Tibial artery (tissue), 4 donors: ENCODE measurements around the gene MALRD1.

Experiments used
- DNase-seq, 2 donors: peaks; one replicate each; pipeline ENCODE4 v3.0.0-alpha.2; 2019
- H3K27ac ChIP-seq, 2 donors: fragments of 200-600 bp; sonication (generic) in 1 of 2; 1 replicate in 1 of 2; 2 replicates in 1 of 2; pipeline ENCODE4 v1.5.1; 2018 to 2019; ENCODE audit warnings: mild to moderate bottlenecking in 1 of 2
- H3K27me3 ChIP-seq, 2 donors: fragments of 200-600 bp; sonication (generic) in 1 of 2; one replicate each; pipeline versions ENCODE4 v1.5.1 to v1.6.0; 2016 to 2019
- H3K36me3 ChIP-seq, 3 donors: fragments of 200-600 bp; sonication (generic) in 2 of 3; one replicate each; pipeline ENCODE4 v1.5.1; 2016 to 2019; ENCODE audit warnings: mild to moderate bottlenecking in 2 of 3
- H3K4me1 ChIP-seq, 4 donors: fragments of 200-600 bp; sonication (generic) in 2 of 4; 1 replicate in 3 of 4; 2 replicates in 1 of 4; pipeline ENCODE4 v1.5.1; 2016 to 2019
- H3K4me3 ChIP-seq, 2 donors: fragments of 200-600 bp; sonication (generic) in 1 of 2; 1 replicate in 1 of 2; 2 replicates in 1 of 2; pipeline ENCODE4 v1.5.1; 2018 to 2019; ENCODE audit warnings: mild to moderate bottlenecking in 2 of 2
- H3K9me3 ChIP-seq, 3 donors: fragments of 200-600 bp; sonication (generic) in 1 of 3; one replicate each; pipeline ENCODE4 v1.5.1; 2016 to 2019
- intact Hi-C: fragments of 100-400 bp; cut with DNase I; formaldehyde crosslinking; loops from one replicate; pipeline ENCODE4 v1.15.0; 2023; ENCODE audit warnings: low total_unique reads
- TF ChIP-seq, protein P1 (sequence below), 2 experiments: fragments of 200-600 bp in 1 of 2; fragments of 450-650 bp in 1 of 2; IDR thresholded peaks; one replicate each; pipeline ENCODE4 v1.5.1; 2017 to 2019; ENCODE audit warnings: antibody characterized with exemption in 2 of 2, mild to moderate bottlenecking in 1 of 2, moderate library complexity in 1 of 2

MALRD1 gene

DNA sequence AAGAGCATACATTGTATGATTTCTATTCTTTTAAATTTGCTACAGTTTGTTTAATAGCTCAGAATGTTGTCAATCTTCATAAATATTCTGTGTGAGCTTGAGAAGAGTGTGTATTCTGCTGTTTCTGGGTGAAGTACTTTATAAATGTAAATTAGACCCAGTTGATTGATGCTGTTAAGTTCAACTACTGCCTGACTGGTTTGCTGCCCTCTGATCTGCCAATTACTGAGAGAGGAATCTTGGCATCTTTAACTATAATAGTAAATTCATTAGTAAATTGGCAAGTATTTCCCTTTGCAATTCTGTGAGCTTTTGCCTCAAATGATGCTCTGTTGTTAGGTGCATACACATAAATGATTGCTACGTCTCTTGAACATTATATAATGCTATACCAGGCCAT is 512.6 kb downstream of the MALRD1 start:
- no peak overlapping the region for H3K4me3 ChIP-seq
- peaks cover 0 to 40% (median 14%) of the 10 kb centered on the region in 4 donors for H3K4me1 ChIP-seq
- H3K27me3 ChIP-seq, result no peaks in the 10 kb centered on the region
- intact Hi-C loops, result no loop called here
- H3K36me3 ChIP-seq, result no peaks in the 10 kb centered on the region
- no peak for DNase-seq
- H3K27ac ChIP-seq, result peak overlapping the region; percentile 70 to 76
- H3K9me3 ChIP-seq, result no peaks in the 10 kb centered on the region
- TF ChIP-seq, protein P1, sequence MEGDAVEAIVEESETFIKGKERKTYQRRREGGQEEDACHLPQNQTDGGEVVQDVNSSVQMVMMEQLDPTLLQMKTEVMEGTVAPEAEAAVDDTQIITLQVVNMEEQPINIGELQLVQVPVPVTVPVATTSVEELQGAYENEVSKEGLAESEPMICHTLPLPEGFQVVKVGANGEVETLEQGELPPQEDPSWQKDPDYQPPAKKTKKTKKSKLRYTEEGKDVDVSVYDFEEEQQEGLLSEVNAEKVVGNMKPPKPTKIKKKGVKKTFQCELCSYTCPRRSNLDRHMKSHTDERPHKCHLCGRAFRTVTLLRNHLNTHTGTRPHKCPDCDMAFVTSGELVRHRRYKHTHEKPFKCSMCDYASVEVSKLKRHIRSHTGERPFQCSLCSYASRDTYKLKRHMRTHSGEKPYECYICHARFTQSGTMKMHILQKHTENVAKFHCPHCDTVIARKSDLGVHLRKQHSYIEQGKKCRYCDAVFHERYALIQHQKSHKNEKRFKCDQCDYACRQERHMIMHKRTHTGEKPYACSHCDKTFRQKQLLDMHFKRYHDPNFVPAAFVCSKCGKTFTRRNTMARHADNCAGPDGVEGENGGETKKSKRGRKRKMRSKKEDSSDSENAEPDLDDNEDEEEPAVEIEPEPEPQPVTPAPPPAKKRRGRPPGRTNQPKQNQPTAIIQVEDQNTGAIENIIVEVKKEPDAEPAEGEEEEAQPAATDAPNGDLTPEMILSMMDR (IDR thresholded peaks at IDR 0.05), result no peak

DNA sequence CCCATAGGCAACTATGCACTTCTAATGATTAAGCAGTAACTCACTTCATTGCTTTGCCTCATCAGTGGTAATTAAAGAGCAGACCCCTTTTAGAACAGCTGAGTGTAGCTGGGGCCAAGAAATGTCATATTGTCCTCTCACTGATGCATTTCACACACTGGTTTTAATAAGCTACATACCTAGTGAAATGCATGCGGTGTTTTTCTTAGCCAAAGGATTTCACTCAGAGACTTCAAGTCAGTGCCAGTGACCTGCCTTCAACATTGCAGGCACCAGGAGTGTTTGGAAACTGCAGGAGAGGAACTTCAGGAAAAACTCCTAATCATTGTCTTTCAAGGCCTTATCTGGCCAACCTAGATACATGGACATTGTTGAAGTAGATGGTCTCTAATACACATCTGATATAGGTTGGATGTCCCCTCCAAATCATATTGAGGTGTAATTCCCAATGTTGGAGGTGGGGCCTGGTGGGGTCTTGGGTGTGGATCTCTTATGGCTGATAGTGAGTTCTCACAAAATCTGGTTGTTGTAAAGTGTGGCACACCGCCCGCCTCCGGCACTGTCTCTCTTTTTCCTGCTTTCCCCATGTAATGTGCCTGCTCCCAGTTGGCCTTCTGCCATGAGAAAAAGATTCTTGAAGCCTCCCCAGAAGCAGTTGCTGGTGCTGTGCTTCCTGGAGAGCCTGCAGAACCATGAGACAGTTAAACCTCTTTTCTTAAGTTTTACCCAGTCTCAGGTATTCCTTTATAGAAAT is 515.0 kb downstream of the MALRD1 start:
- no peaks in the 10 kb centered on the region for H3K36me3 ChIP-seq
- H3K4me1 ChIP-seq, result peaks cover 0 to 49% (median 14%) of the 10 kb centered on the region in 4 donors
- H3K4me3 ChIP-seq, result no peak overlapping the region
- no peaks in the 10 kb centered on the region for H3K27me3 ChIP-seq
- H3K9me3 ChIP-seq, result no peaks in the 10 kb centered on the region
- intact Hi-C loops, result no loop called here
- TF ChIP-seq, protein P1 (IDR thresholded peaks at IDR 0.05), result no peak
- H3K27ac ChIP-seq, result peak overlapping the region; percentile 70 to 76
- peak in 1 of 2 donors; percentile 65 for DNase-seq

DNA sequence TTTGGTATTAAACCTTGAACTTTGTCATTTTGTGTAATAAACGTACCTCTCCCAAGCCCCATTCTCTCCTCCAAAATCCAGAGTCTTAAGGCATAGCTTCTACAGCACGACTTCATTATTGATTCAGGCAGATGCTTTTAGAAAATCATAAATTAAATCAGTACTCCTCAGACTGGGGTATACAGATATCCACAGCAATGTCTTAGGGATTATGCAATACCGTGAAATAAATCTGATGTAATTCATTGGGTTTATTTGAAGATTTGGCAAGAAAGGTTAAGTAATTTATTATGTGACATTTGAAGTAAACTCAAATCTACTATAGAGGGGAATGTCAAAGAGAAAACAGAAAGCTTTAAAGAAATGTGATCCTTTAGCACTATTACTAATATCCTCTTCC is 521.5 kb downstream of the MALRD1 start:
- intact Hi-C loops, result no loop called here
- no peak overlapping the region for H3K4me3 ChIP-seq
- H3K27ac ChIP-seq, result peak overlapping the region; percentile 54 to 59
- H3K9me3 ChIP-seq, result no peaks in the 10 kb centered on the region
- peaks cover 0 to 37% (median 0%) of the 10 kb centered on the region in 4 donors for H3K4me1 ChIP-seq
- no peaks in the 10 kb centered on the region for H3K36me3 ChIP-seq
- no peaks in the 10 kb centered on the region for H3K27me3 ChIP-seq
- TF ChIP-seq, protein P1 (IDR thresholded peaks at IDR 0.05), result no peak
- DNase-seq, result no peak

DNA sequence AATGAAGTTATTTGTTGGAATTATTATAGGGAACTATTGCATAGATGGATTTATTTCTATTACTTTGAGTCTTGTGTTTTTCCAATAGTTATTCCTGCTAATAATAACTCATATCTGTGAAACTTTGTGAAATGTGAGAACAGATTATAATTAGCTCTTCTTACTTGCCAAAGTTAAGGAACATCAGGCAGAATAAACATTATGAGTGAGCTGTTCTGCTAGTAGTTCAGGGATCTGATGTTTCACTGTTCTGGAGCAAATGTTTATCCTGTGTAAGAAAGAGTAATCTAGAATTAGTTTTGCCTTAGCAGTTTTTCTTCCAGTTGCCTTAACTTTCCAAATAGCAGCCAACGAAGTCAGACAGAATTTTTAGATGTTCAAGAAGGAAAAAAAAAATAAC is 522.4 kb downstream of the MALRD1 start:
- H3K27me3 ChIP-seq, result no peaks in the 10 kb centered on the region
- H3K27ac ChIP-seq, result peak overlapping the region; percentile 54 to 59
- peaks cover 0 to 37% (median 0%) of the 10 kb centered on the region in 4 donors for H3K4me1 ChIP-seq
- intact Hi-C loops, result no loop called here
- no peaks in the 10 kb centered on the region for H3K9me3 ChIP-seq
- H3K4me3 ChIP-seq, result no peak overlapping the region
- H3K36me3 ChIP-seq, result no peaks in the 10 kb centered on the region
- no peak for DNase-seq
- TF ChIP-seq, protein P1 (IDR thresholded peaks at IDR 0.05), result no peak

DNA sequence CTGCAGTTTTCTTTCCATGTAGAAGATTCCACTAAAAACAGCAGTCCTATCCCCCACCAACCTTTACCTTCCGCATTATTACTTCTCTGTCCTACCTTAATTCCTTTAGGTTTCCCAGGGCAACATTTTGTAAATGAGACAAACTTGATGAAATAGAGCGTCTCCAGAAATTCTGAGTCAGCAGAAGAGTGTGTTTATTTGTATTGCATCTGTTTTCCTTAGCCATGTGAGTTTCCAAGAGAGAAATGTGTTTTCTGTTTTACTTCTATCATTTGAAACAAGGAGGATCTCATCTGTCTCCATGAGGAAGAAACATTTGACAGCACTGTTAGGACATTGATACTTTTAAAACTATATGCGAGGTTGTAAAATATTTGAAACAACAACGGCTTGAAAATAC is 523.5 kb downstream of the MALRD1 start:
- peak overlapping the region; percentile 54 to 59 for H3K27ac ChIP-seq
- no peaks in the 10 kb centered on the region for H3K27me3 ChIP-seq
- no peak for DNase-seq
- intact Hi-C loops, result no loop called here
- no peaks in the 10 kb centered on the region for H3K9me3 ChIP-seq
- H3K4me1 ChIP-seq, result peaks cover 0 to 33% (median 0%) of the 10 kb centered on the region in 4 donors
- H3K4me3 ChIP-seq, result no peak overlapping the region
- no peaks in the 10 kb centered on the region for H3K36me3 ChIP-seq
- TF ChIP-seq, protein P1 (IDR thresholded peaks at IDR 0.05), result no peak
